Astrocyte of the hippocampus (primary cell): ENCODE data around the gene SCGB3A2.

Source experiments
- DNase-seq: peaks from one replicate; pipeline ENCODE4 v3.0.0; 2011; ENCODE audit warnings: low read depth, low spot score

Gene SCGB3A2

DNA sequence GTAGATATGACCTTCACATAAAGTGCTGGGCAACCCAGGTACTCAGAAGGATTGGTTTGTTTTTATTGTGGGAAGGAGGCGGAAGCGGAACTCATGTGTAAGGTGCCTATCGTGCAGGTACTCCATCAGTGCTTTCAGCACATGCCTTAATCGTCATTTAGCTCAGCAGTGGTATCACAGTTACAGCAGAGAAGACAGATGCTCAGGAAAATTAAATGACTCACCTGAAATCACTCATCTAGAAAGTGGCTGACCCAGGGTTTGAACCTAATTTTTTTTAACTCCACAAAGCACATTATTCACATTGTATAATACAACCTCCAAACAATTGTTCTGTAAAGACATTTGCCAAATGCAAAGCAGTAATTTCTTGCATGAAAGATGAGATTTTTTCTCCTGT, 25.6 kb downstream of the SCGB3A2 start:
- no peak for DNase-seq

DNA sequence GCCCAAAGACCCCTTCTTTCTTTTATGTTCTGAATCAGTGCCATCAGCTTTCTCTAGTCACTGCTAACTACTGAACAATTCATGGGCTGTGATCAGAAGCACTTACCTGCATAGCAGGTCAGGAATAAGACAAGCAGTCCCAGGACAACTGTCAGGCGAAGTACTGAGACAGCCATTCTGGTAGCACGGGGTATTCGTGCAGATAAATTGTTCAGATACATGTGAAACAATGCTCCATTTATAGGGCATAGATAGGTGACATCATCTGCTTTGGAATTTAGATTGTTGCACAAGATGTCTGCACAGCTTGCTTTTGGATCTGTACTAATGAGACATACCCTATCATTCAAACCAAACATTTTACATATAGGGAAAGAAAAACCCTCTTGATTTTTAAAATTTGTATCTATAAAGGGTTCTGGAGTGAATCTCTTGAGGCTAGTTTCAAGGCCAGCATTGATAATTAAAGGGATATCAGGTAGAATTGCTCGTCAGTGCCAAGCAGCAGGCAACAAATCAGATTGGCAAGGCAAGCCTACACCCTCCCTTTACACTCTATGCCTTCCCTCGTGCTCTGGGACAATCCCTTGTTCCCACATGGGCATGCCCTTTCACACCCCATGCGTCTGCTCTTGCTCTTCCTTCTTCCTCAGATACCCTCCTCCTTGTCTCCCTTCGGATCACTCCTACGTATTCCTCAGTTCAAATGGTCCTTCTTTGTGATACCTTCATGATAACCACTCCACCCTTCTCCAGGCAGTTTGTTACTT, 28.0 kb downstream of the SCGB3A2 start, which contains the start of gene C5orf46:
Gene C5orf46 (minus strand): TSS at position 213 of the 770 bp plus-strand sequence. CDS start 37 bp downstream, at position 176.
- peak; percentile 68 for DNase-seq

DNA sequence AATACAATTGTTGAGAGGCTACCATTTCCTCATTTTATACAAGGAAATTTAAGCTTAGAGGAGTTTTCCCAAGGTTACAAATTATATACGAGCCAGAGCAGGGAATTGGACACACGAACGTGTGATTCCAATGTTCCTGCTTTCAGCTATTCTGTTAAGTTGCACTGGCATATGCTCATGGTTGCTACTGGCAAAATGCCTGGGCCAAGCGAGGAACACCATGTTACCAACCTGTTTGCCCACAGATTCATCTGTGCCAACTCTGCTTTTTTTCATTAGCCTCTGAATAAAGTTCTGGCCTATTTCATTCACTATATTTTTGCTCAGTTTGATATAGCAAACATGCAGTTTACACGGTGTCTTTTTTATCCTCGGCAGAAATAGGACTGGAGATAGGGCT, 32.9 kb downstream of the SCGB3A2 start:
- no peak for DNase-seq

DNA sequence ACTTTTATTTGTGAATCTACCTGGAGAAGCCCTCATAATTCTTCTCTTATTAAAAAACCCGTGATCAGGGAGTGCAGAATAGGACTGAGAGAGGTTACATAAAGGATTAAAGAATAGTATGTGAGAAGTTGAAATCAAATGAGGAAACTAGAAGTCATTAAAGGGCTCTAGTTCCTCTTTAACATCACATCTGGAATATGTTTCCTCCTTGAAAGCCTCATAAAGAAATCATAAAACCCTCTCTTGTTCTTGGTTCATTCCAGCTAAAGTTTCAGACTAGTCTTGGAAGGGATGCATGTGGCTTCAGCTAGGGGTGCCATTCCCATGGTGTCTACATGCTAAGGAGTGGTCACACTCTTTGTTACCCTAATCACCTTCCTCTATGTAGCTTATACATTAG, 33.5 kb downstream of the SCGB3A2 start:
- DNase-seq, result no peak

DNA sequence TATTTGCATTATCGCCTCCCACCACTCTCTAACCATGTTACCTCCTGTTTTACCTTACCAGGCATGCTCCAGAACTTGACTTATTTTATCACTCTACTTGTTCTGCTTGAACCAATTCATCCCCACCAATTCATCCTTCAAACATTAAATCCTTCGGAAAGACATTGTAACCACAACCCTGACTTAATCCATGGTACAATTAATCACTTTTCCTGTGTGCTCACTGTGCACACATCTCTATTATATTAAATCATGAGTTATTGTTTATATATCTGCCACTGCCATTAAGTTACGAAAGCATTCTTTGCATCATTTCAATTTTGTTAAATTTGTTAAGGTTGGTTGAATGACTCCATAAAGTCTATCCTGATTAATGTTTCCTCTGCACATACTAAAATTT, 35.3 kb downstream of the SCGB3A2 start:
- no peak for DNase-seq

DNA sequence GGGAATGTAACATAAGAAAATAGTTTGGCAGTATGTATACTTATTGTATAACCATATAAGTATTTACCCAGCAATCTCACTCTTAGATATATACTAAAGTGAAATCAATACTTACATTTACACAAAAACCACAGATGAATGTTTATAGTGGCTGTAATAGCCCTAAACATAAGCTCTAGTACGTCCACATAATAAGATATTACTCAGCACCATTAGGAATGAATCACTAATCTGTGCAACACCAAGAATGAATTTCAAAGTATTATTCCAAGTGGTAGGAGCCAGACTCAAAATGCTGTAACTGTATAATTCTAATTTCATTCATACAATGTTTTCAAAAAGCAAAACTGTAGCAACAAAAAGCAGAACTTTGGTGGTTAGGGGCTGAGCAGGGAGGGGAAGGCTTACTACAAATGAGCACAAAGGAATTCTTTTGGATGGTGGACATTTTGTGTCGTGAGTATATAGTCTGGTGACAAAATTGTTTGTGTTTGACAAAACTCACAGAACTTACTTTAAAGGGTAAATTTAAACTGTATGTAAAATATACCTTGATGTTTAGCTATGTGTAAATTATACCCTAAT, 39.7 kb downstream of the SCGB3A2 start:
- DNase-seq, result no peak

DNA sequence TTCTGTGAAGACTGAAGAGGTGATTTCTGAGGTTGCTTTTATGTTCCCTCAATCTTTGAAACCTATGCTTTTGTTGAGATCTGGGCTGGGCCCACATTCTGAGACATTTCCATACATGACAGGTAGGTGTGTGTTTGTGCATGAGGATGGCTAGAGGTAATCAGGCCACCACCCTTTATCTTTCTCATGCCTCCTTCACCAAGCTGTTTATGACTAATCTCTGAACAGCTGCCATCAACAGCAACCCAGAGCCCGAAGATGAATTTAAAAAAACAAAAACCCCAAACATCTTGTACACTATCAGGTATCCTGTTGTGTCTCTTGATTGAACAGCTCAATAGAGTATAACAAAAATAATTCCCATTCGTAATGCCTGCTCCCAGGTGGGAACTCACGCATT, 40.4 kb downstream of the SCGB3A2 start:
- DNase-seq, result no peak

DNA sequence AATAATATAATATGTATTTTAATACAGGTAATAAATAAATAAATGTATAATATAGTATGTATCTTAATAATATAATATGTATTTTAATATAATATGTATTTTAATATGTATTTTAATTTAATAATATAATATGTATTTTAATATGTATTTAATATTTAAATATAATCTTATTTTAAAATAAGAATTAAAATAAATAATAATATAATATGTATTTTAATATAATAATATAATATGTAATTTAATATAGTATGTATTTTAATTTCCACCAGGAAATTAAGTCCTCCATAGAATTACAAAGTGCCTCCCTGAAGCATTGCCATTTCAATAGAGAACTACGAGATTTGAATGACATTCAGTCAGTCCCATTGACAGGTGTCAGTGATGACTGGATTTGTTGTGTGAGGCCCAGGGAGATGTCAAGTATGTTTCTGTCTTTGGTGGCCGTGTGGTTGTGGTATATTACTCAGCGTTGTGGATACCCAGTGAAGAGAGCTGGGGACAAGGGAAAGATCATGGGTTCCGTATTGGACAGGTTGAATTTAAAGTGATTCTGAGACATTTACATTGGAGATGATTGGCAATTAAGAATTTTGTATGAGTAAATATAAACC, 42.0 kb downstream of the SCGB3A2 start:
- no peak for DNase-seq

DNA sequence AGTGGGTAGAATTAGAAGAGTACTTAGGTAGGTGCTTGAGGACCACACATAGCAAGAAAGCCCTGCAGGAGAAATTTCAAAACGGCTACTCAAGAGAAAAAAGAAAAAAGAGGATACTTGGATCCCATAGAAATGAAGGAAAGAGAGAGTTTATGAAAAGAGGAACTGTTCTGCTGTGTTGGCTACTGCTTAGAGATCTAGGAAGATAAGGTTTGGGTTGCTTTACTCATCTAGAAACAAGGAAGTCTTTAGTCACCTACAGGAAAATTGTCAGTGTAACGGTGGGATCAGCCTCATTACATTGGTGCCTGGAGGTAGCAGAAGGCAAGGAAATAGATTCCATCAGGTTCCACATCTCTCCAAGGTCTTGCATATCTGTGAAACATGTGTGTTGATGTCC, 42.6 kb downstream of the SCGB3A2 start:
- DNase-seq, result no peak

DNA sequence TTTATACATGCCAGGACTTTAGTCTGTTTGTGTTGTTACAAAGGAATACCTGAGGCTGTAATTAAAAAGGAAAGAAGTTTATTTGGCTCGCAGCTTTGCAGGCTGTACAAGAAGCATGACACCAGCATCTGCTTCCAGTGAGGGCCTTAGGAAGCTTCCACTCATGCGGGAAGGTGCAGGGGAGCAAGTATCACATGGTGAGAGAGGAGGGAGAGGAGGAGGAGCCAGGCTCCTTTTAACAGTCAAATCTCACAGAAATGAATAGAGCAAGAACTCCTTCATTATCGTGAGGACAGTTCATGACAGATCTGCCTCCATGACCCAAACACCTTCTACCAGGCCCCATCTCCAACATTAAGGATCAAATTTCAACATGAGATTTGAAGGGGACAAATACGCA, 46.5 kb downstream of the SCGB3A2 start:
- DNase-seq, result no peak

DNA sequence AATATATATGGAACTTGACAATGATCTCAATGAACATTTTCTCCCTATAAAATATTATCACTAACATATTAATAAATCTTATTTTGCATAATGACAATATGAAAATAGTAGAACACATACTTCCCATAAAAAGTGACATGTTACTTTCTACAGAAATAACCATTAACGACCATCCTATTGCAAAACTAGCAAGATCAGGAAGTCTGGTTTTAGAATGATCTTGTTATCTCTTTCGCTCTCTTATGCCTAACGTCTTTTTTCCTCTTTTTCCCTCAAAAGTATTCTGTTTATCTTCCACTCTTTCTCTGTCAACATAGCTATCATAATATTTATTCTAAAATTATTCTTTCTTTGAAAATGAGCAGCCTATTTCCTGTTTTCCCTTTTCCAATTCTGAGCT, 49.4 kb downstream of the SCGB3A2 start:
- no peak for DNase-seq

DNA sequence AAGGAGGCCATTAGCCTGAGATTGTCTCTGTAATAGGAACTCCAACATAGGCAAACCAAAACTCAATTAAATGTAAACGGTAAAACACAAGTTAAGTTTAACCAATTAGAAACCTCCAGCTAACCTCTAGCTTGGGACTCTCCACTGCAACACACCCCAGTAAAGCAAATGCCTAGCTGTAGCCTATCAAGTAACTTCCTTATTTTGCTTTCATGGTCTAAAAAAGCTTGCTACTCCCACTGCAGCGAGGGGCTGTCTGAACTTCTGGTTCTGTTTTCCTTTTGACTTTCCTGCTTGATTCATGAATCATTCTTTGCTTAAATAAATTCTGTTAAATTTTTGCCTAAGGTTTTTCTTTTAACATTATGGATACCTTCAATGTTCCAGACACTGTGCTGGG, 52.3 kb downstream of the SCGB3A2 start:
- DNase-seq, result no peak
